WTC11 (cell line): Measurements from ENCODE around the gene ZACN. TPM values are rescaled to one million over a fixed set of nuclear protein-coding genes. Genes with fewer than 3 reads are reported as not detected.

ENCODE experiments used
- ATAC-seq: fragments of 200-7000 bp; cut with Tn5 transposase; 2 replicates; pipeline ENCODE4 v1.10.0; 2021; ENCODE audit warnings: mild to moderate bottlenecking, moderate library complexity
- CTCF ChIA-PET: fragments of 300-600 bp; sonication (Branson Sonifier 250); formaldehyde crosslinking; loops from one replicate; lab custom pipeline; 2021; ENCODE audit warnings: antibody characterized with exemption; lab: Charles Lee
- POLR2A ChIA-PET: fragments of 350-600 bp; sonication (Branson Sonifier 250); formaldehyde crosslinking; loops from one replicate; lab custom pipeline; 2021; ENCODE audit warnings: antibody characterized with exemption; lab: Charles Lee
- DNase-seq: peaks from one replicate; pipeline ENCODE4 v3.0.0; 2021; ENCODE audit warnings: low spot score
- H3K27ac Mint-ChIP-seq: 2 replicates; pipeline ENCODE4 v1.8.0; 2021; ENCODE audit warnings: mixed read lengths
- H3K27me3 Mint-ChIP-seq: 2 replicates; pipeline ENCODE4 v1.8.0; 2021; ENCODE audit warnings: low read depth, mild to moderate bottlenecking, moderate library complexity, mixed read lengths
- H3K36me3 Mint-ChIP-seq: 2 replicates; pipeline ENCODE4 v1.8.0; 2021; ENCODE audit warnings: mixed read lengths
- H3K4me1 Mint-ChIP-seq: 2 replicates; pipeline ENCODE4 v1.8.0; 2022; ENCODE audit warnings: mixed read lengths
- H3K4me3 Mint-ChIP-seq: 2 replicates; pipeline ENCODE4 v1.8.0; 2021; ENCODE audit warnings: mild to moderate bottlenecking, moderate library complexity, mixed read lengths
- H3K9me3 Mint-ChIP-seq: 2 replicates; pipeline ENCODE4 v1.8.0; 2021; ENCODE audit warnings: mixed read lengths
- CBFB ChIP-seq: sonication (generic); formaldehyde crosslinking; IDR thresholded peaks from 2 replicates; pipeline ENCODE4 v1.8.1; 2022; ENCODE audit warnings: mild to moderate bottlenecking, low read depth, missing genetic modification reagents
- CREB1 ChIP-seq: sonication (generic); formaldehyde crosslinking; IDR thresholded peaks from 2 replicates; pipeline ENCODE4 v1.8.0; 2023; ENCODE audit warnings: mild to moderate bottlenecking, missing genetic modification reagents
- FOXK1 ChIP-seq: sonication (generic); formaldehyde crosslinking; IDR thresholded peaks from 2 replicates; pipeline ENCODE4 v1.8.0; 2022; ENCODE audit warnings: mild to moderate bottlenecking, moderate library complexity, missing genetic modification reagents
- GRHL2 ChIP-seq: fragments of 250-450 bp; sonication (Bioruptor Pico); IDR thresholded peaks from 2 replicates; pipeline ENCODE4 v1.8.0; 2022; ENCODE audit warnings: mild to moderate bottlenecking, moderate library complexity; ENCODE audit not compliant: insufficient replicate concordance, severe bottlenecking
- HMGXB4 ChIP-seq: sonication (generic); formaldehyde crosslinking; IDR thresholded peaks from 2 replicates; pipeline ENCODE4 v1.8.1; 2023; ENCODE audit warnings: mild to moderate bottlenecking, moderate library complexity, missing genetic modification reagents
- IRF1 ChIP-seq: sonication (generic); formaldehyde crosslinking; IDR thresholded peaks from 2 replicates; pipeline ENCODE4 v1.8.0; 2023; ENCODE audit warnings: missing genetic modification reagents
- KAT7 ChIP-seq: sonication (generic); formaldehyde crosslinking; IDR thresholded peaks from 2 replicates; pipeline ENCODE4 v1.8.1; 2023; ENCODE audit warnings: missing genetic modification reagents, mild to moderate bottlenecking, borderline replicate concordance
- MAX ChIP-seq: sonication (generic); formaldehyde crosslinking; IDR thresholded peaks from 2 replicates; pipeline ENCODE4 v1.8.0; 2022; ENCODE audit warnings: mild to moderate bottlenecking, missing genetic modification reagents
- MLX ChIP-seq: sonication (generic); formaldehyde crosslinking; IDR thresholded peaks from 2 replicates; pipeline ENCODE4 v1.8.1; 2023; ENCODE audit warnings: mild to moderate bottlenecking, missing genetic modification reagents, moderate library complexity
- MYBL2 ChIP-seq: sonication (generic); formaldehyde crosslinking; IDR thresholded peaks from 2 replicates; pipeline ENCODE4 v1.8.1; 2023; ENCODE audit warnings: mild to moderate bottlenecking, moderate library complexity, missing genetic modification reagents
- NFATC4 ChIP-seq: fragments of 250-450 bp; sonication (Bioruptor Pico); IDR thresholded peaks from 2 replicates; pipeline ENCODE4 v1.9.0; 2021; ENCODE audit warnings: mild to moderate bottlenecking
- NFYB ChIP-seq: sonication (generic); formaldehyde crosslinking; conservative IDR thresholded peaks from 2 replicates; pipeline ENCODE4 v1.8.0; 2022; ENCODE audit warnings: low read depth, missing genetic modification reagents
- RORB ChIP-seq: fragments of 250-450 bp; sonication (Bioruptor Pico); IDR thresholded peaks from 2 replicates; pipeline ENCODE4 v1.9.0; 2021; ENCODE audit warnings: mild to moderate bottlenecking
- SMAD4 ChIP-seq: sonication (generic); formaldehyde crosslinking; IDR thresholded peaks from 2 replicates; pipeline ENCODE4 v1.8.0; 2022; ENCODE audit warnings: mild to moderate bottlenecking, missing genetic modification reagents
- SP1 ChIP-seq: sonication (generic); formaldehyde crosslinking; conservative IDR thresholded peaks from 2 replicates; pipeline ENCODE4 v1.8.1; 2022; ENCODE audit warnings: missing genetic modification reagents
- STAT6 ChIP-seq: sonication (generic); formaldehyde crosslinking; conservative IDR thresholded peaks from 2 replicates; pipeline ENCODE4 v1.8.1; 2023; ENCODE audit warnings: mild to moderate bottlenecking, low read depth, missing genetic modification reagents, moderate library complexity
- TCF7 ChIP-seq: sonication (generic); formaldehyde crosslinking; IDR thresholded peaks from 2 replicates; pipeline ENCODE4 v1.8.0; 2022; ENCODE audit warnings: mild to moderate bottlenecking, low read depth, missing genetic modification reagents, moderate library complexity
- ZBTB43 ChIP-seq: sonication (generic); formaldehyde crosslinking; IDR thresholded peaks from 2 replicates; pipeline ENCODE4 v1.8.1; 2023; ENCODE audit warnings: mild to moderate bottlenecking, missing genetic modification reagents
- ZNF671 ChIP-seq: fragments of 250-450 bp; sonication (Bioruptor Pico); IDR thresholded peaks from 2 replicates; pipeline ENCODE4 v1.8.0; 2021; ENCODE audit warnings: mild to moderate bottlenecking
- total RNA-seq: library from RNA; stranded (reverse); gene quantifications from 3 replicates; pipeline ENCODE4 v1.2.3, GENCODE V29; 2021
- TF ChIP-seq, protein P1 (sequence below): fragments of 250-450 bp; sonication (Bioruptor Pico); IDR thresholded peaks from 2 replicates; pipeline ENCODE4 v1.8.0; 2021; ENCODE audit warnings: mild to moderate bottlenecking

ZACN gene
- total RNA-seq, 1 experiment from 2014 or later: 0.28 TPM

DNA sequence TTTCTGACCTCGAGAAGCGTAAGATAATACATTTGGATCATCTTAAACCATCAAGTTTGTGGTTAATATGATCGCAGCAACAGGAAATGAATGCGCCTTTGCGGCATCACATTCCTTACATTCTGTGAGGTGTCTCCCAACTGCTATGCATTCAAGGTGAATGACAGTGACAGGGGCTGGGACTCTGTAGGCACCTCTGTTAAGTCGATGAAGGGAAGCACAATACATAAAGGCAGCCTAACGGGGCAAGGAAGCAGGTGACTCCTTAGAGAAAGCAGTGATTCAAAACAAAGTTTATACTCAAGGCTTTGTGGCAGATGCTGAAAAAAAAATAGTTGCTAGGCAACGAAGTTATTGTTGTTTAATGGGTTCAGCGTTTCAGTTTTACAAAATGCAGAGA is 30.3 kb upstream of the ZACN start (continued):
- TF ChIP-seq KAT7: no peak
- no peak for TF ChIP-seq STAT6 (CRISPR knock-in tag)
- TF ChIP-seq IRF1 (CRISPR knock-in tag): no peak
- TF ChIP-seq TCF7: no peak

GRCh38 chr17:76049239-76049638 is 29.7 kb upstream of the ZACN start:
- ChIA-PET POLR2A (no interaction called here), CTCF (interaction anchor here (0.9 to 3.3 kb wide), 4 partner anchors 35 to 230 kb away, joined by 3 to 17 read pairs (median 4); no protein-coding TSS in a partner anchor)
- TF ChIP-seq, protein P1, sequence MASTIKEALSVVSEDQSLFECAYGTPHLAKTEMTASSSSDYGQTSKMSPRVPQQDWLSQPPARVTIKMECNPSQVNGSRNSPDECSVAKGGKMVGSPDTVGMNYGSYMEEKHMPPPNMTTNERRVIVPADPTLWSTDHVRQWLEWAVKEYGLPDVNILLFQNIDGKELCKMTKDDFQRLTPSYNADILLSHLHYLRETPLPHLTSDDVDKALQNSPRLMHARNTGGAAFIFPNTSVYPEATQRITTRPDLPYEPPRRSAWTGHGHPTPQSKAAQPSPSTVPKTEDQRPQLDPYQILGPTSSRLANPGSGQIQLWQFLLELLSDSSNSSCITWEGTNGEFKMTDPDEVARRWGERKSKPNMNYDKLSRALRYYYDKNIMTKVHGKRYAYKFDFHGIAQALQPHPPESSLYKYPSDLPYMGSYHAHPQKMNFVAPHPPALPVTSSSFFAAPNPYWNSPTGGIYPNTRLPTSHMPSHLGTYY: no peak
- TF ChIP-seq SMAD4 (no peak), RORB (CRISPR knock-in tag) (no peak), MYBL2 (CRISPR knock-in tag) (no peak), NFYB (no peak), GRHL2 (CRISPR knock-in tag) (no peak), MLX (CRISPR knock-in tag) (no peak), HMGXB4 (CRISPR knock-in tag) (no peak), ZNF671 (CRISPR knock-in tag) (no peak), CREB1 (CRISPR knock-in tag) (no peak), TCF7 (no peak), ZBTB43 (CRISPR knock-in tag) (no peak), FOXK1 (CRISPR knock-in tag) (no peak), CBFB (no peak), SP1 (CRISPR knock-in tag) (no peak), MAX (CRISPR knock-in tag) (no peak), NFATC4 (CRISPR knock-in tag) (no peak)
- no peak for ATAC-seq
- no peaks in the 10 kb centered on the region for H3K9me3 Mint-ChIP-seq
- H3K4me1 Mint-ChIP-seq: peaks cover 4% of the 10 kb centered on the region
- no peaks in the 10 kb centered on the region for H3K27me3 Mint-ChIP-seq
- peak overlapping the region; percentile 12 for H3K27ac Mint-ChIP-seq
- H3K36me3 Mint-ChIP-seq: peaks cover 68% of the 10 kb centered on the region
- DNase-seq: no peak
- H3K4me3 Mint-ChIP-seq: no peak overlapping the region
